Right lobe of liver (tissue), 4 donors: Measurements from ENCODE around the gene KLK11.

Experiments
- POLR2A ChIP-seq: fragments of 450-650 bp; IDR thresholded peaks from one replicate; pipeline ENCODE4 v1.6.1; 2017; ENCODE audit warnings: antibody characterized with exemption, mild to moderate bottlenecking
- TF ChIP-seq, protein P1 (sequence below), 4 donors: fragments of 200-600 bp in 3 of 4; fragments of 450-650 bp in 1 of 4; IDR thresholded peaks; one replicate each; pipeline versions ENCODE4 v1.5.1 to v1.8.0; 2016 to 2022; ENCODE audit warnings: antibody characterized with exemption in 4 of 4, mild to moderate bottlenecking in 2 of 4
- donor health status: DM: no; HTN: no; CAD: no.
- donor health status: DM: no; HTN: no; CAD: no.
- donor health status: DM: no; HTN: yes; CAD: no.

DNA sequence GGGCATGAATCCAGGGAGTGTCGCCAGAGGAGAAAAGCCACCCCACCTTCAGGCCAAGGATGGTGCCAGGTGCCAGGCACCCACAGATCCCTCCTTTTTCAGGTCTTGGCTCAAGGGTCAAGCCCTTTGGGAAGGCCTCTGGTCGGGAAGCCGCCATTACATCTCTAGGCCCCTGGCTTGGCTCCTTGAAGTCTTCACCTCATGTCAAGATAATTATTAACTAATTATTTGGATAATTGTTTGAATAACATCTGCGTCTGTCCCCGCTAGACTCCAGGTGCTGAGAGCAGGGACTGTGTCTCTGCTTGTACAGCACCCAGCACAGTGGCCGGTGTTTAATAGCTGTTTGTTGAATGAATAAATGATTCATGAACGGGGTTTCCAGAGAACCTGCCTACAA lies 37.2 kb upstream of the KLK11 start:
- TF ChIP-seq POLR2A = no peak
- TF ChIP-seq, protein P1, sequence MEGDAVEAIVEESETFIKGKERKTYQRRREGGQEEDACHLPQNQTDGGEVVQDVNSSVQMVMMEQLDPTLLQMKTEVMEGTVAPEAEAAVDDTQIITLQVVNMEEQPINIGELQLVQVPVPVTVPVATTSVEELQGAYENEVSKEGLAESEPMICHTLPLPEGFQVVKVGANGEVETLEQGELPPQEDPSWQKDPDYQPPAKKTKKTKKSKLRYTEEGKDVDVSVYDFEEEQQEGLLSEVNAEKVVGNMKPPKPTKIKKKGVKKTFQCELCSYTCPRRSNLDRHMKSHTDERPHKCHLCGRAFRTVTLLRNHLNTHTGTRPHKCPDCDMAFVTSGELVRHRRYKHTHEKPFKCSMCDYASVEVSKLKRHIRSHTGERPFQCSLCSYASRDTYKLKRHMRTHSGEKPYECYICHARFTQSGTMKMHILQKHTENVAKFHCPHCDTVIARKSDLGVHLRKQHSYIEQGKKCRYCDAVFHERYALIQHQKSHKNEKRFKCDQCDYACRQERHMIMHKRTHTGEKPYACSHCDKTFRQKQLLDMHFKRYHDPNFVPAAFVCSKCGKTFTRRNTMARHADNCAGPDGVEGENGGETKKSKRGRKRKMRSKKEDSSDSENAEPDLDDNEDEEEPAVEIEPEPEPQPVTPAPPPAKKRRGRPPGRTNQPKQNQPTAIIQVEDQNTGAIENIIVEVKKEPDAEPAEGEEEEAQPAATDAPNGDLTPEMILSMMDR (IDR thresholded peaks at IDR 0.05) = no peak
